SU-DHL-6 (cell line): ENCODE data around the gene JMJD7.

ENCODE experiments used
- H2AFZ ChIP-seq: fragments of 200-600 bp; sonication (generic); 2 replicates; pipeline ENCODE4 v1.6.1; 2014; ENCODE audit warnings: low read depth, mild to moderate bottlenecking, moderate library complexity, mixed read lengths, antibody characterized with exemption, low read length; ENCODE audit not compliant: severe bottlenecking
- H3F3A ChIP-seq: fragments of 200-600 bp; shearing (Covaris generic); 2 replicates; pipeline ENCODE4 v1.6.0; 2016; ENCODE audit warnings: antibody characterized with exemption, mild to moderate bottlenecking; ENCODE audit not compliant: insufficient read depth
- H3K27ac ChIP-seq: fragments of 200-600 bp; sonication (generic); 2 replicates; pipeline ENCODE4 v1.5.1; 2016; ENCODE audit warnings: low read depth, mild to moderate bottlenecking, low read length, moderate library complexity, mixed read lengths
- H3K27me3 ChIP-seq: fragments of 200-600 bp; sonication (generic), shearing (Covaris generic); 2 replicates; pipeline ENCODE4 v1.6.0; 2014; ENCODE audit warnings: mild to moderate bottlenecking, low read length
- H3K36me3 ChIP-seq: fragments of 200-600 bp; sonication (generic); 2 replicates; pipeline ENCODE4 v1.6.1; 2014; ENCODE audit warnings: mild to moderate bottlenecking, low read length, mixed read lengths
- H3K4me2 ChIP-seq: fragments of 300-600, 200-600 bp; shearing (Covaris generic), sonication (generic); 2 replicates; pipeline ENCODE4 v1.6.0; 2014; ENCODE audit warnings: low read length, low read depth, mild to moderate bottlenecking; ENCODE audit not compliant: poor library complexity, severe bottlenecking
- H3K4me3 ChIP-seq: fragments of 200-600 bp; sonication (generic); 2 replicates; pipeline ENCODE4 v1.5.1; 2014; ENCODE audit warnings: antibody characterized with exemption, low read length, mild to moderate bottlenecking, mixed read lengths; ENCODE audit not compliant: insufficient read depth, poor library complexity, severe bottlenecking
- H3K79me2 ChIP-seq: fragments of 200-600 bp; sonication (generic); 2 replicates; pipeline ENCODE4 v1.6.1; 2014; ENCODE audit warnings: mild to moderate bottlenecking, low read length, moderate library complexity; ENCODE audit not compliant: insufficient read depth
- H3K9ac ChIP-seq: fragments of 200-600 bp; sonication (generic); 2 replicates; pipeline ENCODE4 v1.7.0; 2014; ENCODE audit warnings: mild to moderate bottlenecking, low read length
- H3K9me2 ChIP-seq: fragments of 200-600 bp; sonication (generic); replicated peaks from 2 replicates; pipeline ENCODE4 v1.6.1; 2014; ENCODE audit warnings: low read length; ENCODE audit not compliant: insufficient read depth
- H3K9me3 ChIP-seq: fragments of 200-600 bp; sonication (generic); 2 replicates; pipeline ENCODE4 v1.6.1; 2014; ENCODE audit warnings: low read length, mixed read lengths; ENCODE audit not compliant: insufficient read depth
- H4K20me1 ChIP-seq: fragments of 200-600 bp; sonication (generic); 2 replicates; pipeline ENCODE4 v1.6.1; 2014; ENCODE audit warnings: low read depth, mild to moderate bottlenecking, antibody characterized with exemption, low read length, moderate library complexity, mixed read lengths
- CTCF ChIP-seq: fragments of 200-600 bp; sonication (generic); IDR thresholded peaks from one replicate; pipeline ENCODE4 v1.5.1; 2017; ENCODE audit warnings: antibody characterized with exemption, mild to moderate bottlenecking, low read length, moderate library complexity; ENCODE audit not compliant: insufficient read depth, poor library complexity, severe bottlenecking
- EZH2phosphoT487 ChIP-seq: fragments of 200-600 bp; sonication (generic), shearing (Covaris generic); conservative IDR thresholded peaks from 2 replicates; pipeline ENCODE4 v1.6.1; 2018; ENCODE audit warnings: mild to moderate bottlenecking, antibody characterized with exemption, low read length, moderate library complexity, mixed read lengths

JMJD7 gene

GRCh38 chr15:41811432-41812195 is 16.3 kb upstream of the JMJD7 start:
- Histone ChIP-seq H2AFZ (no peak overlapping the region), H4K20me1 (no peaks in the 10 kb centered on the region)

DNA sequence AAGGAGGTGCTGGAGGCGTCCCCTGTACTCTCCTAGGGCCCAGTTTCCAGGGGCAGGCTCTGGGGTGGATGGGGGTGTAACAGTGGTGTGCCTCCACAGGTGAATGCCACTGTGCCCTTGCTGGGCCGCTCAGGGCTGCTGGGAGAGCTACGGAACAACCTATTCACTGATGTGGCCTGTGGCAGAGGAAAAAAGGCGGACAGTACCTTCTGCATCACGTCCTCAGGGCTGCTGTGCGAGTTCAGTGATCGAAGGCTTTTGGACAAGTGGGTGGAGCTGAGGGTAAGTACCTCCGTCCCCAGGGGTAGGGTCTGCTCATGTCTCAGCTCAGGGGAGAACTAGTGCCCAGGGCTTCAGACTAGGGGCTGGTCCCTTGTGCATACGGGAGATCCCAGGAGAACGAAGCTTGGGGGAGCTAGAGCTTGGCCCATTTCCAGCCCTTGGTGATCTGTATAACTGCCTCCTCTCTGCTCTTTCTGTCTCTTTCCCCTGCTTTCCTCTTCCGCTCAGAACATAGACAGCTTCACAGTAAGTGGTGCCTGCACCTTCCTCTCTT is 15.0 kb upstream of the JMJD7 start:
- H3K4me2 ChIP-seq, result no peak overlapping the region
- H3F3A ChIP-seq, result no peaks in the 10 kb centered on the region
- H3K79me2 ChIP-seq, result no peaks in the 10 kb centered on the region
- H3K9ac ChIP-seq, result no peak overlapping the region
- TF ChIP-seq CTCF (no peak), EZH2phosphoT487 (no peak)
- no peaks in the 10 kb centered on the region for H3K27me3 ChIP-seq
- H3K9me3 ChIP-seq, result no peaks in the 10 kb centered on the region
- H3K9me2 ChIP-seq, result no peaks in the 10 kb centered on the region
- no peak overlapping the region for H2AFZ ChIP-seq
- no peak overlapping the region for H3K4me3 ChIP-seq
- H3K36me3 ChIP-seq, result no peaks in the 10 kb centered on the region
- H4K20me1 ChIP-seq, result no peaks in the 10 kb centered on the region
- no peak overlapping the region for H3K27ac ChIP-seq

More at GRCh38 chr15:41811432-41812195, 16.3 kb upstream of the JMJD7 start:
- Histone ChIP-seq H3K27ac (no peak overlapping the region), H3K9ac (no peak overlapping the region), H3K4me2 (no peak overlapping the region), H3K9me2 (no peaks in the 10 kb centered on the region), H3K9me3 (no peaks in the 10 kb centered on the region), H3K79me2 (no peaks in the 10 kb centered on the region), H3K36me3 (no peaks in the 10 kb centered on the region), H3K4me3 (no peak overlapping the region), H3F3A (no peaks in the 10 kb centered on the region), H3K27me3 (no peaks in the 10 kb centered on the region)
- peak; percentile 88 for TF ChIP-seq CTCF
- TF ChIP-seq EZH2phosphoT487, result no peak

DNA sequence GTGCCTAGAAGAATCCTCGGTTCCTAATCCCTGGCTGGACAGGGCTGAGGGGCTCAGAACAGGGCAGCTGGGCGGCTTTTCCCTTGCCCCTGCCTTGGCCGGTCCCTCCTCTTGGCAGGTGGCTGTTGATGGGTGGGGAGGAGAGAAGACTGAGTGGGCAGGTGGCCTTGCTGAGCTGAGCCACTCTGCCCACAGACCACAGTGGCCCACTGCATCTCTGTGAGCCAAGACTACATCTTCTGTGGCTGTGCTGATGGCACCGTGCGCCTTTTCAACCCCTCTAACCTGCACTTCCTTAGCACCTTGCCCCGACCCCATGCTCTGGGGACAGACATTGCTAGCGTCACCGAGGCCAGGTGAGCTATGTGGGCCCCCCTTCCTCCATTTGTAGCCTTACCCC is 14.5 kb upstream of the JMJD7 start:
- no peaks in the 10 kb centered on the region for H3K79me2 ChIP-seq
- H3K4me3 ChIP-seq, result no peak overlapping the region
- H3K36me3 ChIP-seq, result no peaks in the 10 kb centered on the region
- no peaks in the 10 kb centered on the region for H4K20me1 ChIP-seq
- no peak overlapping the region for H3K27ac ChIP-seq
- no peak overlapping the region for H3K9ac ChIP-seq
- no peaks in the 10 kb centered on the region for H3K9me3 ChIP-seq
- no peak for TF ChIP-seq EZH2phosphoT487
- TF ChIP-seq CTCF, result no peak
- no peaks in the 10 kb centered on the region for H3K27me3 ChIP-seq
- no peak overlapping the region for H2AFZ ChIP-seq
- H3K9me2 ChIP-seq, result no peaks in the 10 kb centered on the region
- H3K4me2 ChIP-seq, result no peak overlapping the region
- no peaks in the 10 kb centered on the region for H3F3A ChIP-seq
